Measurements from ENCODE around the gene GPATCH4. TPM values are rescaled to one million over a fixed set of nuclear protein-coding genes. Genes with fewer than 3 reads are reported as not detected.
"Not testable (repeated sequence)": the region's sequence is repeated elsewhere in the genome, so short reads cannot be mapped to it uniquely, and the experiment has no call there.

Gene GPATCH4
- total and polyA plus RNA-seq, 11 donors, result 8.8 to 67.5 (median 15.5) TPM

DNA sequence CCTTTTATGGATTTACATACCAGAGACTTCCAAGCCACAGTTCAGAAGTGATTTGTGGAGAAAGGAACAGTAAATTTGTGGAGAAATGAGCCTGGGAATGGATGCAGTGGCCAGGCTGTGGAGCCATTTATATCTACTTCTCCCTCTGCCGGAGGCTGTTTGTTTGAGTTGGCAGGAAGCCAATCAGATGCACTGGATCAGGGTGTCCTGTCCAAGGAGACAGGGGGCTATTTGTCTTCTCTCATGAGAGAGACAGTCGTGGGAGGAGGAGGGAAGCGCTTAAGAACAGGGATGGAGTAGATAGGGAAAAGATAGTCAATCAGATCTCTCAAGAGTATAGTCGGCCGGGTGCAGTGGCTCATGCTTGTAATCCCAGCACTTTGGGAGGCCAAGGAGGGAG is 15.2 kb upstream of the GPATCH4 start:
- Histone ChIP-seq H3K27me3 (peaks cover 0 to 4% (median 0%) of the 10 kb centered on the region in 9 donors), H3K9me3 (no peaks in the 10 kb centered on the region), H3K36me3 (no peaks in the 10 kb centered on the region), H3K27ac (peak overlapping the region; percentile 37 to 77 (median 58)), H3K4me3 (peak overlapping the region in 1 of 12 donors; percentile 18), H3K4me1 (peaks cover 0 to 29% (median 10%) of the 10 kb centered on the region in 12 donors)
- TF ChIP-seq, protein P1, sequence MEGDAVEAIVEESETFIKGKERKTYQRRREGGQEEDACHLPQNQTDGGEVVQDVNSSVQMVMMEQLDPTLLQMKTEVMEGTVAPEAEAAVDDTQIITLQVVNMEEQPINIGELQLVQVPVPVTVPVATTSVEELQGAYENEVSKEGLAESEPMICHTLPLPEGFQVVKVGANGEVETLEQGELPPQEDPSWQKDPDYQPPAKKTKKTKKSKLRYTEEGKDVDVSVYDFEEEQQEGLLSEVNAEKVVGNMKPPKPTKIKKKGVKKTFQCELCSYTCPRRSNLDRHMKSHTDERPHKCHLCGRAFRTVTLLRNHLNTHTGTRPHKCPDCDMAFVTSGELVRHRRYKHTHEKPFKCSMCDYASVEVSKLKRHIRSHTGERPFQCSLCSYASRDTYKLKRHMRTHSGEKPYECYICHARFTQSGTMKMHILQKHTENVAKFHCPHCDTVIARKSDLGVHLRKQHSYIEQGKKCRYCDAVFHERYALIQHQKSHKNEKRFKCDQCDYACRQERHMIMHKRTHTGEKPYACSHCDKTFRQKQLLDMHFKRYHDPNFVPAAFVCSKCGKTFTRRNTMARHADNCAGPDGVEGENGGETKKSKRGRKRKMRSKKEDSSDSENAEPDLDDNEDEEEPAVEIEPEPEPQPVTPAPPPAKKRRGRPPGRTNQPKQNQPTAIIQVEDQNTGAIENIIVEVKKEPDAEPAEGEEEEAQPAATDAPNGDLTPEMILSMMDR (IDR thresholded peaks at IDR 0.05), result peak in 5 of 12 donors; percentile 9 to 35 (median 22)
- no peak for TF ChIP-seq POLR2A (IDR thresholded peaks at IDR 0.05)
- DNase-seq, result peak in 4 of 5 donors; percentile 63 to 76 (median 66)
- intact Hi-C loops (cut with DNase I), result loop anchor here in 3 of 10 donors (5.0 to 10.0 kb wide), 2 partner anchors 232 to 234 kb away; no protein-coding TSS in a partner anchor
- ATAC-seq, result peak; percentile 73 to 84 (median 80)
- 3 to 12% (median 5%) methylated on average over 5 of the region's 5 CpGs for whole genome bisulfite sequencing, 4 donors

DNA sequence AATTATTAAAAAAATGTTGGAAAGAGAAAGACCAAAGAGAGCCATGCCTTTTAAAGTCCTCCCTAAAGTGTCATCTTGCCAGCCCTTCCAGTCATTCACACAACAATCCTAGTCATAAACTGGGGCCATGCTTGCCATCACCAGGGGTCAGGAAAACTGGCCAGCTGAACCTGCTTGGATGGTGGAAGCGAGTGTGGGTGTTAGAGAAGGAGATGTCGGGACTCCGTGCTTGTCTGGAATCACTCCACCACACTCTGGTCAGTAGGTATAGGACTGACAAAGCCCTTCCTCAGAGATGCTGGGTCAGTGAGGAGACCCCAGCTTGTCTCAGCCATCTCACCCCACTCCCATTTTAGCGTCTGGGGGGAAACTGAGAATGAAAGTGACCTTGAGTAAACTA is 14.7 kb upstream of the GPATCH4 start:
- DNase-seq (no peak), ATAC-seq (peak in 3 of 4 donors; percentile 10 to 40 (median 26))
- H3K27me3 ChIP-seq, result peaks cover 0 to 4% (median 0%) of the 10 kb centered on the region in 9 donors
- H3K4me3 ChIP-seq, result peak overlapping the region in 2 of 12 donors; percentile 15 to 18
- no peaks in the 10 kb centered on the region for H3K36me3 ChIP-seq
- H3K4me1 ChIP-seq, result peaks cover 0 to 29% (median 10%) of the 10 kb centered on the region in 12 donors
- 19 to 37% (median 33%) methylated on average over 4 of the region's 4 CpGs for WGBS, 4 donors
- H3K27ac ChIP-seq, result peak overlapping the region; percentile 37 to 77 (median 58)
- no peaks in the 10 kb centered on the region for H3K9me3 ChIP-seq
- TF ChIP-seq, protein P1 (IDR thresholded peaks at IDR 0.05), result no peak
- no peak for TF ChIP-seq POLR2A (IDR thresholded peaks at IDR 0.05)
- intact Hi-C loops (cut with DNase I), result loop anchor here in 3 of 10 donors (5.0 to 10.0 kb wide), 2 partner anchors 231 to 234 kb away; no protein-coding TSS in a partner anchor

DNA sequence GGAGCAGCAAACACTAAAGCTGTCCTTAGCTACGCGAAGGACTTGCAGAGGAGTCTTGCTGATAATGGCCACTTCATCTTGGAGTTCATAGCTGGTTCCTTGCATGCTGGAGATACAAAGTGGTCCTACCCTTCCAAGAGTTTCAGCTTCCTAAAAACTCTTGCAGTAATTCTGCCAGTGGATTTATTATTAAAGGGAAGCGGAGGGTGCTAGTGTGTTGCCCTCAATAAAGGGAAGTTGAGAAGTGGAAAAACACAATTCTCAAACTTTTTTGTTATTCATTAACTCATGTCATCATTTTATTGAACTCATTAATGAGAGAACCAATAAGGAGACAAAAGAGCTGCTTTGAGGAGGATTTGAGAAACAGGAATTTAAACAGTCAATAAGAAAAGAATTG is 11.4 kb upstream of the GPATCH4 start:
- no peaks in the 10 kb centered on the region for H3K27me3 ChIP-seq
- DNase-seq, result no peak
- TF ChIP-seq, protein P1 (IDR thresholded peaks at IDR 0.05), result no peak
- TF ChIP-seq POLR2A (IDR thresholded peaks at IDR 0.05), result no peak
- intact Hi-C loops (cut with DNase I), result loop anchor here in 2 of 10 donors (10.0 kb wide), 1 partner anchor 228 kb away; no protein-coding TSS in a partner anchor
- peaks cover 0 to 32% (median 17%) of the 10 kb centered on the region in 12 donors for H3K4me1 ChIP-seq
- no peaks in the 10 kb centered on the region for H3K9me3 ChIP-seq
- ATAC-seq, result no peak
- no peak overlapping the region for H3K27ac ChIP-seq
- WGBS, 4 donors, result 61 to 87% (median 67%) methylated on average over 3 of the region's 3 CpGs
- no peaks in the 10 kb centered on the region for H3K36me3 ChIP-seq
- H3K4me3 ChIP-seq, result no peak overlapping the region

DNA sequence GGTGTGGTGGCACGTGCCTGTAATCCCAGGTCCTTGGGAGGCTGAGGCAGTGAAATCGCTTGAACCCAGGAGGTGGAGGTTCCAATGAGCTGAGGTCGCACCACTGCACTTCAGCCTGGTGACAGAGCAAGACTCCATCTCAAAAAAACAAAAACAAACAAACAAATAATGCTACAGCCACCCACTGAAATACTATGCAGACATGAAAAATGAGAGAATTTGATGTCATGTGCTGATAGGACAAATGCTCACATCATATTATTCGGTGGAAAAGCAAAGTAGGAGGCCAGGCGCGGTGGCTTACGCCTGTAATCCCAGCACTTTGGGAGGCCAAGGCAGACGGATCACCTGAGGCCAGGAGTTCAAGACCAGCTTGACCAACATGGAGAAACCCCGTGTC is 8.8 kb upstream of the GPATCH4 start:
- not testable (repeated sequence) for H3K27me3 ChIP-seq, H3K27ac ChIP-seq, H3K9me3 ChIP-seq, H3K4me3 ChIP-seq, ATAC-seq, H3K36me3 ChIP-seq, DNase-seq
- 87 to 95% (median 92%) methylated on average over 9 of the region's 9 CpGs for WGBS, 4 donors
- H3K4me1 ChIP-seq, result peaks cover 0 to 13% (median 6%) of the 10 kb centered on the region in 12 donors
- intact Hi-C loops (cut with DNase I), result loop anchor here in 2 of 10 donors (10.0 kb wide), 1 partner anchor 225 kb away; no protein-coding TSS in a partner anchor

Data from heart left ventricle (tissue), 16 donors.